HCEC 1CT (cell line): ENCODE measurements around the gene REPS2.

Experiments
- DNase-seq: peaks from one replicate; pipeline ENCODE4 v3.0.0-alpha.2; 2017

REPS2 gene

GRCh38 chrX:17120816-17121215, 174.4 kb downstream of the REPS2 start:
- no peak for DNase-seq

GRCh38 chrX:17154001-17154400, 207.5 kb downstream of the REPS2 start:
- DNase-seq = no peak

- no peak for DNase-seq
Observed at GRCh38 chrX:17160975-17161374, 214.5 kb downstream of the REPS2 start.

GRCh38 chrX:17161991-17162390, 215.5 kb downstream of the REPS2 start:
- DNase-seq = no peak

GRCh38 chrX:17164079-17164478, 217.6 kb downstream of the REPS2 start:
- DNase-seq = no peak

GRCh38 chrX:17164941-17165340, 218.5 kb downstream of the REPS2 start:
- DNase-seq = no peak

GRCh38 chrX:17167915-17168314, 221.5 kb downstream of the REPS2 start:
- no peak for DNase-seq

GRCh38 chrX:17170973-17171372, 224.5 kb downstream of the REPS2 start:
- DNase-seq = no peak

- no peak for DNase-seq
Observed at GRCh38 chrX:17174671-17175070, 228.2 kb downstream of the REPS2 start.

- DNase-seq = no peak
Observed at GRCh38 chrX:17182317-17182716, 235.9 kb downstream of the REPS2 start.

GRCh38 chrX:17183566-17183965, 237.1 kb downstream of the REPS2 start:
- DNase-seq = no peak

GRCh38 chrX:17185431-17185830, 239.0 kb downstream of the REPS2 start:
- no peak for DNase-seq

GRCh38 chrX:17187136-17187756, 240.8 kb downstream of the REPS2 start:
- no peak for DNase-seq

GRCh38 chrX:17192106-17192505, 245.6 kb downstream of the REPS2 start:
- DNase-seq = no peak
